Stimulated activated CD8-positive, alpha-beta memory T cell treated with anti-CD3 and anti-CD28 coated beads, Interleukin-7, amount 100 ng/mL, for 1 hour (primary cell): ENCODE measurements around the gene TDRD3.
"Not testable (repeated sequence)": the region's sequence is repeated elsewhere in the genome, so short reads cannot be mapped to it uniquely, and the experiment has no call there.

Experiments used
- DNase-seq, 2 donors: peaks; one replicate each; pipeline ENCODE4 v3.0.0-alpha.2; 2020; ENCODE audit warnings: low read depth in 2 of 2

The TDRD3 gene

DNA sequence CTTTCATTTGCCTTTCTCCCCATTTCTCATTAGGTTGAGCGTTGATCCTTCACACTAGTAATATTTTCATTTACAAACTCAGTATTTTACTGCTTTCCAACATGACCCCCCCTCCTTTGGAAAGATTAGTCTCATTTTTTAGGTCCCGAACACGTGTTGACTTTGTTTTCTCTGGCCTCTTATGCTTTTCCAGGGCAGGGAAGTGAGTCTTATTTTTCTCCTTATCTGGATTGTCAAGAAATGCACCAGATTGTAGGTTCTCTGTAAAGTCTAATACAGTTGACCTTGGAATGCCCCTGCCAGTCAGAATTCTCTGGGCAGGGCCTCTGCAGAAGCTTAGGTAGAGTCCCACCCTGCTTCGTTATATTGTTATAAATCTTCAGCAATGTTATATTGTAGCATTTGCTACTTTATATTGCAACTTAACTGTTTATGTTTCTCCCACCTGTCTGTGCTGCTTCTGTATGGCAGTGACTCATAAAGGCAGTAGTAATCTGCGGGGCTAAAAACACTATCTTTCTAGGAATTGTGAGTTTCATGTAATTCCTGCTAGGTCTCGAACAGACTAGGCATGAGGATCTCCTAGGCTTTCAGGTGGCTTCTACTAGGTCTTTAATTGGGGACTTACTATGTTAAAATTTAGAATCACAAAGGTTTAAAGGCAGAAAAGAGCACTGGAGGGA is 2.0 kb downstream of the TDRD3 start:
- DNase-seq = no peak

DNA sequence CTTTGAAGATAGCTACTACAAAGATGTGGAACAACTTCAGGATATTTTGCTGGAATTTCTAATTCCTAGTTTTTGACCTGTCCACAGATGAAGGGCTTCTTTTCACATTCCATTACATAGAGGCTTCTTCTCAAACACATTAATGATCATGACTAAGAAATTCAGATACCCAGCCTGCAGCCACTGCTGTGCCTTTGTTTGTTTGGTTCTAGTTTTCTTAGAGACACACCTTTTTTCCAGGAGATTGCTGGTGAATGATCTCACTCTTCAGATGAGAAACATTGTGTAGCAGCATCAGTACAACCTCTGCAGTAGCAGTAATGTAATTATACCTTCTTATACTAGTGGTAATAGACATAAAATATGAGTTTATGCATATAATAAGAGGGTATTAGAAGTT is 5.0 kb downstream of the TDRD3 start:
- no peak for DNase-seq

- no peak for DNase-seq
Observed at GRCh38 chr13:60407095-60407494, 10.1 kb downstream of the TDRD3 start.

DNA sequence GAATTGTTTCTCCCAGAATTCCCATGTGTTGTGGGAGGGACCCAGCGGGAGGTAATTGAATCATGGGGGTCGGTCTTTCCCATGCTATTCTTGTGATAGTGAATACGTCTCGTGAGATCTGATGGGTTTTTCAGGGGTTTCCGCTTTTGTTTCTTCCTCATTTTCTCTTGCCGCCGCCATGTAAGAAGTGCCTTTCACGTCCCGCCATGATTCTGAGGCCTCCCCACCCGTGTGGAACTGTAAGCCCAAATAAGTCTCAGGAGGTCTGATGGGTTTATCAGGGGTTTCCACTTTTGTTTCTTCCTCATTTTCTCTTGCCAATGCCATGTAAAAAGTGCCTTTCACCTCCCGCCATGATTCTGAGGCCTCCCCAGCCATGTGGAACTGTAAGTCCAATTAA is 10.8 kb downstream of the TDRD3 start:
- not testable (repeated sequence) for DNase-seq

DNA sequence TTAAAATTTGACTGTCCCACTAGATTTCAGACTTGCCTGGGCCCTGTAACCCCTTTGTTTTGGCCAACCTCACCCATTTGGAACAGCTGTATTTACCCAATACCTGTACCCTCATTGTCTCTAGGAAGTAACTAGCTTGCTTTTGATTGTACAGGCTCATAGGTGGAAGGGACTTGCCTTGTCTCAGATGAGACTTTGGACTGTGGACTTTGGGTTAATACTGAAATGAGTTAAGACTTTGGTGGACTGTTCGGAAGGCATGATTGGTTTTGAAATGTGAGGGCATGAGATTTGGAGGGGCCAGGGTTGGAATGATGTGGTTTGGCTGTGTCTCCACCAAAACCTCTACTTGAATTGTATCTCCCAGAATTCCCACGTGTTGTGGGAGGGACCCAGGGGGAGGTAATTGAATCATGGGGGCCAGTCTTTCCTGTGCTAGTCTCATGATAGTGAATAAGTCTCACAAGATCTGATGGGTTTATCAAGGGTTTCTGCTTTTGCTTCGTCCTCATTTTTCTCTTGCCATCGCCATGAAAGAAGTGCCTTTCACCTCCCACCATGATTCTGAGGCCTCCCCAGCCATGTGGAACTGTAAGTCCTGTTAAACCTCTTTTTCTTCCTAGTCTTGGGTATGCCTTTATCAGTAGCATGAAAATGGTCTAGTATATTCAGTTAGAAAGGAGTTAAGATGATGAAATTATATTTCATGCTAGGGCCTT is 12.7 kb downstream of the TDRD3 start:
- DNase-seq = not testable (repeated sequence)

DNA sequence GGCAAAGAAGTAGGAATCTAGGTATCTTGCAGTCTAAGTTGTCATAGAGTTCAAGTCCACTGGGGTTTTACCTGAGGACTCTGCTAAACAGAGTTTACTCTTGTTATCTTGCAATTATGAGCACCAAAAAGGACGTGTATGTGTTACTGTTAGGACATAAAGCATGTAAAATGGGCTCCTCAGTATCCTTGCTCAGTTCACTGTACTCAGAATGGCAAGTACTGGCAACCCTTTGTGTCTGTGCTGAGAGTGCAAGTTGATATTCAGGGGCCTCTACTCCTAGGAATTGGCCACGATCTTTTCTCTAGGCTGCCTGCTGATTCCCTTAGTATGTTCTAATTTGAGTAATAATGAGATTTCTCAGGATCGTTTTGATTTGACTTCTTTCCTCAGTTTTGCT is 13.3 kb downstream of the TDRD3 start:
- DNase-seq = no peak

DNA sequence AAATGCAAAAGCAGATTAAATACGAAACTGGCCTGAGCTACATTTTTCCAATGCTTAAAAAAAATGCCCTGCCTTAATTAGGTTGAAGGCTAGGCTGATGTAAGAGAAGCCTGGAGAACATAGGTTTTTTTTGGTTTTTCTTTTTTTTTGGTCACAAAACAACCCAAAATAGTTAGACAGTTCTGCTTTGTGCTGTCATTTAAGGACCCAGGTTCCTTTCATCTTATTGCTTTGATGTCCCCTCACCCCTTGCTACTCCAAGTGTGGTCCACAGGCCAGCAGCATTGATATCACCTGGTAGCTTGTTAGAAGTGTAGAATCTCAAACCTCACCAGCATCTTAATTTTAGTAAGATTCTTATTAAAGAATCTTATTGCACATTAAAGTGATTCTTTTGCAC is 14.4 kb downstream of the TDRD3 start:
- DNase-seq = no peak

- DNase-seq = no peak
Observed at GRCh38 chr13:60411983-60412382, 15.0 kb downstream of the TDRD3 start.

DNA sequence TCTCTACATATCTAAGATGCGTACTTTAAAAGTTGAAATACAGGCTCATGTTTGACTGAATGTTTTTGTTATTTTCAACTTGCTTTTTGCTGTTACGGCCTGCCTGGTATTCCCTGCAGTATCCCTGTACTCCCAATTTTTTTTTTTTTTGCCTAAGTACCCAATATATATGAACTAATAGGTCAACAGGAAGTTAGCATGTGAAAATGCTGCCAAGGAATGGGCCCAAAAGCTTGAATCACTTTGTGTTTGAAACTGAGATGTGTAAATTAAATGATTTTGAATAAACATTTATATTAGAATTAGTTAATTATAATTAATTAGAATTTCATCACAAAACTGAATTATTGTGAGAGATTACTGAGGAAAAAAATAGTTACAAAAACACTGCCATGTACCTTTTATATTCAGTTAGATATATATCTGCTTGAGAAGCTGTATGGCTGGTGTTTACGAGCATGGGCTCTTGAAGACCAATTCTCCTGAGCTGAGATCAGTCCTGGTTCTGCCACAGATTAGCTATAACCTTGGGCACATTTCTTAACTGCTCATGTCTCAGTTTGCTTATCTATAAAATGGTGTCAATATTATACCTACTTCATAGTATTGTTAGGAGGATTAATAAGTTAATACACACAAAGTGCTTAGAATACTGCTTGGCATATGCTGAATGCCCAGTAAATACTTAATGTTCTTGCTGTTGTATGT is 16.0 kb downstream of the TDRD3 start:
- no peak for DNase-seq

DNA sequence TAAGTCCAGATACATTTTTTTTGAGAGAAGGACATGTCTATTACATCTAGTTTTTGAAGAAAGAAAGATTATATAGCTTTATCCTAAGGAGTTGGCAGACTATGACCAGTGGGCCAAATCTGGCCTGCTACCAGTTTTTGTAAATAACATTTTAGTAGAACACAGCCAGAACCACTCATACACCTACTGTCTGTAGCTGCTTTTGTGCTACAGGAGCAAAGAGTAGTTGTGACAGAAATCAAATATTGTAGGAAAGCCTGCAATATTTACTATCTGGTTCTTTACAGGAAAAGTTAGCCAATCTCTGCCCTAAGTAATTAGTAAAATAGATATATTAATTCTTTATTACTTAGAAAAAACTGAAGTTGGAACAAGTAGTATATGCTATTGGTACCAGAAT is 17.2 kb downstream of the TDRD3 start:
- no peak for DNase-seq

DNA sequence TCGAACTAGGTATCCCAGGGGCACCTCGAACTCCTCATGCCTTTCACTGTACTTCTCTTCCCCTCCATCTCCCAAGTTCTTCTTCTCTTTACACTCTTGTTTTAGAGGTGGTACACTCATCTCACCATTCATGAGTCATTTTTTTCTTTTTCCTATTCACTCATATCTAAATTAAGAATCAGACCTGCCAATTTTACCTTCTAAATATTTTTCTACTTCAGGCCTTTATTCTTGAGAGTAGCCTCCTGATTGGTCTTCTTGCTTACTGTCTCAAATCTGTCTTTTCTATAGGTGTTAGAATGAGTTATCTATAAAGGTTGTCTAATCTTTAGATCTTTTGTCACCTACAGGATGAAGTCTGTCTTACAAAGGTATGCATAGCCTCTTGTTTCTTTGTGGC is 20.7 kb downstream of the TDRD3 start:
- no peak for DNase-seq

- no peak for DNase-seq
Observed at GRCh38 chr13:60418954-60419353, 21.9 kb downstream of the TDRD3 start.

DNA sequence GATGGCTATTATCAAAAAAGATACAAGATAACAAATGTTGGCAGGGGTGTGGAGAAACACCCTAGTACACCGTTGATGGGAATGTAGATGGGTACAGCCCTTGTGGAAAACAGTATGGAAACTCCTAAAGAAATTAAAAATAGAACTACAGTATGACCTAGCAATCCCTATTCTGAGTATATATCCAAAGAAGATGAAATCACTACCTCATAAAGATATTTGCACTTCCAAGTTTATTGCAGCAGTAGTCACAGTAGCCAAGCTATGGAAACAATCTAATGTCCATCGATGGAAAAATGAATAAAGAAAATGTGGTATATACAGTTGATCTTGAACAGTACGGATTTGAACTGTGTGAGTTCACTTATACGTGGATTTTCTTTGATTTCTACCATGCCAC is 28.3 kb downstream of the TDRD3 start:
- no peak for DNase-seq

DNA sequence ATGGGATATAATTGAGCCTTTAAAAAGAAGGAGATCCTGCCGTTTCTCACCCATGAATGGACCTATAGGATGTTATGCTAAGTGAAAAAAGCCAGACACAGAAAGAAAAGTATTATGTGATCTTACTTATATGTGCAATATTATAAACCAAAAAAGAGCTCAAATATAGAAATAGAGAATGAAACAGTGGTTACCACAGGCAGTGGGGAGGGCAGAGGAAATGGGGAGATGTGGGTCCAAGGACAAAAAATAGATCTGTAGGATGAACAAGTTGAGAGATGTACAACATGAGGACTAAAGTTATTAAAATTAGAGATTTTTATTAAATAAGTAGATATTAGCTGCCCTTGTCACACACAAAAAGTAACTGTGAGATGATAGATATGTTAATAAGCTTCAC is 29.1 kb downstream of the TDRD3 start:
- no peak for DNase-seq

DNA sequence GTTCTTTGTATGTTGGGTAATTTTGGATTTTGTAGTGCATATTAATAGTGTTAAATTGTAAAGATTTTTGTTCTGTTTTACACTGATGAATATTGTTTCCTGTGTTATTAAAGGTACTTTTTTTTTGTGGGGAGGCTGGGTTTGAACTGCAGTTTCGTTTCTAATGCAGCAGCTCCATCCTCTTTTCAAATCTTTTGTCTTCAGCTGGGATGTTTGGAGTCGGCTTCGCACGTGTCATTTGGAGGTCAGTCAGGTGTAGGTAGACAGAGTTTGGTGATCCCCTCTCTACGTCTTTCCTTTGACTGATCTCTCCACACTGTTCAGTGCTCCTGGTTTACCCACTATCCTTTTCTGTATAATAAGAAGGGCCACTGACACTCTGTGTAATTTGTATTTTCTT is 30.3 kb downstream of the TDRD3 start:
- DNase-seq = no peak

DNA sequence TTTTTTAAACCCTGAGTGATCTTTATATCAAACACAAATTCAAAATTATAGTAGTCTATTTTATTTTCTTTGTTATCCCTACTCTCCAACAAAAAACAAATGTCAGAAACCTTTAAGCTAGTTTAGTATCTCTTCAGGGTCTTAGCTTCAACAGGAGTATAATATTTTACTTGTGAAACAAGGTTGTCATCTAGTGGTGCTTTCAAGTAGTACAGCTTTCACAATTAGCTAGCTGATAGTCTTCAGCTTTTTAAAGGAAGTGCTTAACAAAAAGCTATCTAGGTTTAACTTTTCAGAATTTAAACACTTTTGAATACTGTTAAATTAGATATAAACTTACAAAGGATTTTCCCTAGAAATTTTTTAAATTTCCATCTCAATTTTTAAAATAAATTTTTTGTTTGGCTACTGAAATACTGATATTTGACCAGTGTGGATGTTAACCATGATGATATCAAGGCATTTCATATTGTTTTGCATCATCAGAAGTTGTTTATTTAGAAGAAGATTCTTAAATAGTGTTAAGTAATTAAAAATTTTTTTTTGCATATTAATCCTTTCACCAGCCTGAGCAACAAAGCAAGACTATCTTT is 34.2 kb downstream of the TDRD3 start:
- no peak for DNase-seq

- DNase-seq = no peak
Observed at GRCh38 chr13:60433505-60433904, 36.5 kb downstream of the TDRD3 start.

- no peak for DNase-seq
Observed at GRCh38 chr13:60435762-60436374, 38.8 kb downstream of the TDRD3 start.

DNA sequence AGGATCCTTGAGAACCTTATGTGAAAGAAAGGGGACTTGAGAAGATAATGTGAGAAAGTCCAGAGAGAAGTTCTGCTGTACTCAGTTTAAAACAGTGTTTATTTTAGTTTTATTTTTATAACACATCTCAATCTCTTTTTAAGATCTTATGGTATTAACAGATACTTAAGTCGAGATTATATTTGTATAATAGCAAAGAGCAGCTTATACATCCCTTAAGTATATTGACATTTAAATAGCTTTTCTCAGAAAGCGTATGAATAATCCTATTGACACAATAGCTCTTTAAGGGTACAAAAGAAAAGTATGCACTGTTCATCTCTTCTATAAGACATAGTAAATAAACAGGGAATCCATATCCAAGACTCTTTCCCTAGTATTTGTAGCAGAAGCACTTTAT is 42.2 kb downstream of the TDRD3 start:
- no peak for DNase-seq

- DNase-seq = no peak
Observed at GRCh38 chr13:60441761-60442160, 44.7 kb downstream of the TDRD3 start.

DNA sequence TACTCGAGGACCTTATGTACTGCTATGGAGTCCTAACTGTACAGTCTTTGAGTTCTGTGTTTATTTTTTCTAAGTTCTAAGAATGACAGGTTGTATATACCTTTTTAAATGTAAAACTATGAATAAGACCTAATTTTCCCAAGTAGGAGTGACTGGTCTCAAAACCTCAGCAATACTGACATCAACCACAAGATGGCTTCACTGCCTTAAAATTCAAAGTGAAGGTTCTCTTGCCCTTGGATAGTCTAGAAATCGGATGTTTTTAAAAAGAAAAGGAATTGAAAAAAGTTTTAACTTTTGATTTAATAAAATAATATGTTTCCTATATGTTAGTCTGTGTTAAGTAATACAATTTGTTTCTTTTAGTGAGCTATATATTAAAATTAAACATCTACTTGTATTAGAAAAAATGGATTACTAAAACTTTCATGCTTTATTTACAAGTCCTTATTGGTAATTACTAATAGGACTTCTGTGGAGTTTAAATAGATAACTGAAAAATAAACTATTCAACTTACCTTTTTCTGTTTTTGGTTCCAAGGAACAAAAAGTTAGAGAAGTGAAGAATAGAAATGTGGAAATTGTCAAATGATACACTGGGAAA is 52.0 kb downstream of the TDRD3 start:
- no peak for DNase-seq

DNA sequence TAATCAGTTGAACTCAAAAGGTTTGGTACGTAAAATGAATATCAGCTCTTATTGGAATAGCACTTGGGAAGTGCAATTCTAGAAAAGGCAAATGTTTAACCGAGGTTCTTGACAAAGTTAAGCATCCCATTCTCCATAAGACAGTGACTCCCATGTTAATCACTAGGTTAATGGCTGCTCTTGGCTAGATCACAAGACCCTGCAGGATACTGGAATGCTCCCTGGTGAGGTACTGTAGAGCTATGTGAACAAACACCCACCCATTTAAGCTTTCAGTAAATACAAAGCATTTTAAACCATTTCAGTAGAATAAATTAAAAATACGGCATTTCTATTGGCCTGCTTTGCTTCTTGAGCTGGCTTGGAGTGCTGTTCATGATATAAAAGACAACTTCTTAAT is 56.5 kb downstream of the TDRD3 start:
- DNase-seq = no peak
